GM21737 (cell line): ENCODE measurements around the gene SLC25A45.
"Not testable (repeated sequence)": the region's sequence is repeated elsewhere in the genome, so short reads cannot be mapped to it uniquely, and the experiment has no call there.

Experiments
- ATAC-seq: cut with Tn5 transposase; IDR thresholded peaks from one replicate; pipeline ENCODE4 v1.9.1; 2021; ENCODE audit warnings: mild to moderate bottlenecking, moderate library complexity; ENCODE audit not compliant: unreplicated experiment

Gene SLC25A45

DNA sequence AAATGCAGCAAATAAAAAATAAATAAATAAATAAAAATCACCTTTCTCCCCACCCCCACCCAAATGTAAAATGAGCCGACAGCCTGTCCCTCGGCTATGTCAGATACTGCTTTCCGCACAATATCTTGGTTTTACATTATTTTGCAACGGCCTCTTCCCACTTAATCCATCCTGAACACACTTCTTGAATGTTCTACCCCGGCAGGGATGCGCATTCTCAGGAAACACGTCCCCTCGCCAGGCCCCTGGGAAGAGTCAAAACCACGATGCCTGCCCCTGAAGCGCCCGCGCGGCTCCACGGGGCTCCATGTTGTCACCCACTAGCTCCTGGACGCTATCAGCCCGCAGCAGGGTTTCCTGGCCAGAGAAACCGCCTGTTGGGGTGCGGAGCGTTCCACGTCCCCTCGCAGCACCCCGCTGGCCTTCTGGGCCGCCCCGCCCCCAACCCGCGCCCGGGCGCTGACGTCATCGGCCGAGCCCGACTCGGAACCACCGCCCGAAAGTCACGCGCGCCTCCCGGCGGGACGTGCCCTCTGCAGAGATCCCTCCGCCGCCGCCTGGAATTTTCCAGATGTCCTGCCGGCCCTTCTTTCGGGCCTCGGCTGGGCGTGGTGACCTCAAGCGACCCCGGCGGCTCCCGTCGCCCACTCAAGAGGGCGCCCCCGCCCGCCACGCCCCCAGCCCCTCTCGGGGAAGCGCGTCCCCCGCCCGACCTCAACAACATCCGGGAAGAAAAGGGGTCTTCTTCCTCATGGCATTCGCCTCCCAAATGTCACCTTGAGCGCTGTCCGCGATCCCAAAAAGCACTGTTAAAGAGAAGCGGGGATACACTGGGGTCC is 39.6 kb upstream of the SLC25A45 start:
- peak; percentile 25 for ATAC-seq

DNA sequence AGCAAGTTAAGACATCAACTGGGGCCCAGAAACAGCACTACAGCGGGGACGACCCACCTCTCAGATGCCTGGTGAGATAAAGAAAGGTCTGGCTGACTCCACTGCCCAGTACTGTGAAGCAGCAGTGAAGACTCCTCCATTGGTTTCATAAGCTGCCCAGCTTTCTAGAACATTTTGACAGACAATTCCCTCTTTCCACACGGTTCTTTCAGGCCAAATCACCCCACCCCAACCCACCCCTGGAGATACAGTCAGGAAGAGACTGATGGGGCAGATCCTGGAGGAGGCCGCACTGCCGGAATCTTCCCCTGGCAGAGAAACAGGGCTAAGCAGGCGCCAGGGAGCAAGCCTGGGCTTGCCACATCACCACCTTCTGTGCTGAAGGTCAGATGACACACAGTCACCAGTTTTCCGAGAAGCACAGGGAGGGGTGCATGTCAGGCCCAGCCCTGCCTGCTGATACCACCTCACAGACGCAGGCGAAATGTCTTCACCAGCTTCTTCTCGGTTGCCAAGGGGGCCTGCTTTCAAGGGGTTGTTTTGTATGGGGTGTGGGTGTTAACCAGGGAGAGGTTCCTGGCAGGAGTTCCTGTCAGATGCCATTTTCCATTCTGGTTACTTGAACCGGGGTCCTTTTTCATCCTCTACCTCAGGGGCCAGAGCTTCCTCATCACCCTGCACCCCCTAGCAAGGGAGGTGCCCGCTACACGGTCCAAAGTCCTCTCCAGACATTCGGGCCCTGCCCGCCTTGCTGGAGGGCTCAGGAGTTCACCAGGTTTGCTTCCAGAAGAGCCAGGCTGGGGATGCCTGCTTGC is 38.7 kb upstream of the SLC25A45 start:
- ATAC-seq: no peak

DNA sequence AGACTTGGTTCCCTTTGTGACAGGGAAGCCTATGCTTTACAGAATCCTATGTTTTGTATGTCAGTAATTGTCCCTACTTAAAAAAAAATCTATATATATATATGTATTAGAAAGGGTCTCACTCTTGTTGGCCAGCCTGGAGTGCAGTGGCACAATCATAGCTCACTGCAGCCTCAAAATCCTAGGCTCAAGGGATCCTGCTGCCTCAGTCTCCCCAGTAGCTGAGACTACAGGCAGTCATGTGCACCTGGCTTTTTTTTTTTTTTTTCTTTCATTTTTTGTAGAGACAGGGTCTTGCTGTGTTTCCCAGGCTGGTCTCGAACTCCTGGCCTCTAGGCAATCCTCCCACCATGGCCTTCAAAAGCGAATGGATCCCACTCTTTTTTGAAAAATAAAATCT is 38.1 kb upstream of the SLC25A45 start:
- ATAC-seq: no peak

DNA sequence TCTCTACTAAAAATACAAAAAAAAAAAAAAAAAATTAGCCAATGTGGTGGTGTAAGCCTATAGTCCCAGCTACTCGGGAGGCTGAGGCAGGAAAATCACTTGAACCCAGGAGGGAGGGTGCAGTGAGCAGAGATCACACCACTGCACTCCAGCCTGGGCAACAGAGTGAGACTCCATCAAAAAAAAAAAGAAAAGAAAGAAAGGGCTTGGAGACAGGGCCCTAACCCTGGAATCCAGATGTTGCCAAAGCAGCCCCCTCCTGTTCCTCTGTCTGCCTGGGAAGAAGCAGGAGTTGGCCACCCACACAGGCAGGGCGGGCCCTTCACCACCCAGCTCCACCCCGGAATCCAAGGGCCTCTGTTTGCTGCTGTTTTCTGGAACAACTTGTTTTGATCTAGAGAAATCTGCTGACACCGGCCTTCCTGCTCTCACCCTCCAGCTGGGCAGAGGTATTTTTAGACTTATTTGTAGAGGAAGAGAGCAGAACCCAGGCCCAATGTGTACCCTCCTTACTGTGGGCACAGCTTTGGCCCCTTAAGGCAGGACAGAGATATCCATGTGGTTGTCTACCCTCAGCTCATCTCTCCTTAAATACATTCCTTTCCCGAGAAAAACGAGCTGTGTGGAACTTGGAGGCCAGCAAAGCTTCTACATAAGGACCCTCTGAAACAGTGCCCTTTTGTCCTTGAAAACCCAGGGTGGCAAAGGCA is 37.5 kb upstream of the SLC25A45 start:
- ATAC-seq: no peak

DNA sequence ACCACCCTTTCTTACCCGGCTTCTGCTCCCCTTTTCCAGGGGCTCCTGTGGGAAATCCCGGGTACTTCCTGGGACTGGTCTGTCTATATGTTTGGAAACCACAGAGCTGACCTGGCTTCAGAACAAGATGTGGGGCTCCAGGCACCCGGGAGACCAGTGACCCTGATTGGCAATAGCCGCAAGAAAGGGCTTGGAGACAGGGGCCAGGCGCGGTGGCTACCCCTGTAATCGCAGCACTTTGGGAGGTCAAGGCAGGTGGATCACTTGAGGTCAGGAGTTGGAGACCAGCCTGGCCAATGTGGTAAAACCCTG is 37.0 kb upstream of the SLC25A45 start:
- no peak for ATAC-seq

DNA sequence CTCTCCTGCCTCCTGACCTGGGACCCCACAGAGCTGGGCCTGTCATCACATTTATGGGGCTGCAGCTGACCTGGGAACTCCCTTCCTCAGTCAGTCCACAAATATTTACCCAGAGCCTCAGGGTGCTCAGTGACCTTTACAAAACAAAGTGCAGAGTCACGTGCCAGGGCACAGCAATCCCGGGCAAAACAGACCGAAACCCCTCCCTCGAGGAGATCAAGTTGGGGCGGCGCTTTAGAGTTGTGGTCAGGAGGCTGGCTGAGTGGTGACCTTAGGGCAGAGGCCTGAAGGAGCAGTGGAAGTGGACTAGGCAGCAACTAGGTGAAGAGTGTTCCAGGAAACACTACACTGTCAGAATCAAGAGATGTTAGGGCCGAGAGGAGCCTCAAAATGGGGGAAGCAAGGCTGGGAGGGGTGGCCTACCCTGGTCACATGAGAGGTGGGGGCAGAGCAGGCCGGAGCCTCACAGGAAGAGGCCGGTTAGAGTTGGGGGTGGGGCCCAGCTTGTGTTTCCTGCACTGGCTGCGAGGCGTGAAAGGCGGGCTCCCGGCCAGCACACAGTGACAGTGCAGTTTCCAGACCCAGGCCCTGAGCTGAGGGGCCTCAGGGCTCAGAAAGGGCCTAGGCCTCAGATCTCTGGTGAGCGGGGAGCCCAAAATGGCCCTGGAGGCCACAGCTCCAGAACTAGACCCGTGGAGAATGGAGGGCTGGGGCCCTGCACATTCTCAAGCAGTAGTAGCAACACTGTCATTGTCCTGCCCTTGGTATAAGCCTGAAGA is 36.4 kb upstream of the SLC25A45 start:
- peak; percentile 39 for ATAC-seq

DNA sequence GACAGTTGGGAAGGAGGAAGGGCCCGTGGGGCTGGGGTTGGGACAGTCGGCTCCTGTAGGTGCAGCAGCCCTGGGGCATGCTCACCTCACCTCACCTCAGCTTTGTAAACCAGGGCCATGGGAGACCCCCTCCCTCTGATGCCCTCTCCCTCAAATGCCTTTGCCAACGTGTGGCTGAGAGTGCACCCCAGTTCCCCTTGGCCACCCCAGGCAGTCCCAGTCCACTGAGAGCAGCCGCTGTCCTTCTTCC is 35.9 kb upstream of the SLC25A45 start:
- ATAC-seq: peak; percentile 1

DNA sequence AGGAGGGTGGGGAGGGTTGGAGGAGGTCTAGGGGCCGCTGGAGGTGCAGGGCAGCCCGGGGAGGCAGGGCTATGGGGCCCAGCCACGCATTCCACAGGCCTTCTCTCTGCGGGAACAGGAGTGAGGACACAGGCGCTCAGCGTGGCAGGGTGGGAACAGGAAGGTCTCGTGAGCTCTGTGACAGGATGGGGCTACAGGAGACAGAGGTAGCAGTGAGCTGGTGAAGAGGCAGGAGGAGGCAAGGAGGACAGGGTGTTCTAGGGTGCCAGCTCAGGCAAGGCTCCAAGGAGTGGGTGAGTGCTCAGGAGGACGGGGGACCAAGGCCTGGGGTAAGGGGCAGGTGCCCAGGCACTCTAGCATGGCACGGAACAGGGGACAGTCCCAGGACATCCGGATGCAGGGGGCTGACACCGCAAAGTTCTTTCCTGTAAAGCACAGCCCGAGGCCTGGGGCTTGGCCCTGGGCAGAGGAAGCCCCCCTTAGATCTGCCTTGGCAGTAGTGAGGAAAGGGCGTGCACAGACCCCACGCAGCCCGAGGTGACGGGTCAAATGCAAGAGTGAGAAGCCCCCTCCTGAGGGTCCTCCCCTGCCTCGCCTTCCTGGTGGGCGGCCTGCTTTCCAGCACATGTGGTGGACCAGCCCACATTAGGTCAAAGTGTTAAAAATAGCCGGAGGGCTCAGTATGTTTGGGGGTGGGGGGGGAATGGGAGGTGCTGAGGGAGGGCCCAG is 35.4 kb upstream of the SLC25A45 start:
- ATAC-seq: no peak

DNA sequence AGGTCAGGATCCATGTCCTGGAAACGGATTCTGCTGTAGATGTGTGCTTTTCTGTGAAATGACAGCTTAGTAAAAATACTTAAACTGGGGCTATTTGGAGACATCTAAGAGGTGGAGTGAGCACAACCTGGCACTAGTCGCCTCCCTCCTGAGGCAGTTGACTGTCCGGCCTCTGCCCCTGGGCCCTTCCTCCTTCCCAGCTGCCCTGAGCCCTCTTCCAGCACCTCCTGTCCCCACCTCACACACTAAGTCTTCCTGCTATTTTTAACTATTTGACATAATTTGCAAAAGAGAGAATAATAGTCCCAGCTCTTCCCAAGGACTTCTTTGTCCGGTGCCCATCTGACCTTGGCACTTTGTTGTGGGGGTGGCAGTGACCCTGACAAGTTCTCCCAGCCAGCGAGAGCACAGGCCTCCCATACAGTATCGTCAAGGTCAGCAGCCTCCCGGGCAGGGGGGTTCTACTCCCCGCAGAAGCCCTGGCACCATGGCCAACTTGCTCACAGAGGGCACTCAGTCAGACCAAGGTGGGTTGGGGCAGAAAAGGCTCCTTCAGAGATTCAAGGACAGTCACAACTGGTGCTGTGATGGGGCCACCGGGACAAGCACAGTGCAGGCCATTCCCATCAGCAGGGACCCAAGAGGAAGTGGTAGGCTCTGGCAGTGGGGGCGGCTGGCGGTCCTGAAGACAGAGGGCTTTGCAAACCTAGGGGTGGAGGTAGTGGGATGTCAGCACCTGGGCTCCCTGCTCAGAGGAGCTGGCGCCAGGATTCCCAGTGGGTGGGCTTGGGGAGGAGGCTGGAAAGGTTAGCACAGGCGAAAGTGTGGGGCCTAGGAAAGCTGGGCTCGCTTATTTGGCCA is 34.6 kb upstream of the SLC25A45 start:
- ATAC-seq: no peak

DNA sequence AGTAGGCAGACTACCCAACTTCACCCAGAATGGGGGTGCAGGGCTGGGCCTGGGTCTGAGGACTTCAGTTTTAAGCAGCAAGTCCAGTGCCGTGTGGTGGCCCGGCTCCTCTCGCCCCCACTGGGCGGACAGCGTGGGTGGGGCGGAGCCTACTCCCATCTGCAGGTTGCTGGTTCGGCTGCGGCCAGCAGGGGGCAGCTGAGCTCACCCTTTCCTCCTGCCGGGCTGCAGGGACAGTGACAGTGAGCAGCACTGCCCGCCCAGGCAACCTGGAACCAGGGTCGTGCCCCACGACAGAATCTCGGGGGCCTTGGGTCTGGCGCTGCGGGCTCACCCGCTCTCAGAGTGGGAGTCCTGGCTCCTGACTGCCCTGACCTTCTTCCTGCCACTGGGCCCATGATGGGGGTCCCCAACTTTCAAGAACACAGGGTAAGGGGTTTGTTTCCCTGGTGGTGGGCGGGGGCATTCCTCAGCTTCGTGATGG is 33.9 kb upstream of the SLC25A45 start:
- ATAC-seq: peak; percentile 31

DNA sequence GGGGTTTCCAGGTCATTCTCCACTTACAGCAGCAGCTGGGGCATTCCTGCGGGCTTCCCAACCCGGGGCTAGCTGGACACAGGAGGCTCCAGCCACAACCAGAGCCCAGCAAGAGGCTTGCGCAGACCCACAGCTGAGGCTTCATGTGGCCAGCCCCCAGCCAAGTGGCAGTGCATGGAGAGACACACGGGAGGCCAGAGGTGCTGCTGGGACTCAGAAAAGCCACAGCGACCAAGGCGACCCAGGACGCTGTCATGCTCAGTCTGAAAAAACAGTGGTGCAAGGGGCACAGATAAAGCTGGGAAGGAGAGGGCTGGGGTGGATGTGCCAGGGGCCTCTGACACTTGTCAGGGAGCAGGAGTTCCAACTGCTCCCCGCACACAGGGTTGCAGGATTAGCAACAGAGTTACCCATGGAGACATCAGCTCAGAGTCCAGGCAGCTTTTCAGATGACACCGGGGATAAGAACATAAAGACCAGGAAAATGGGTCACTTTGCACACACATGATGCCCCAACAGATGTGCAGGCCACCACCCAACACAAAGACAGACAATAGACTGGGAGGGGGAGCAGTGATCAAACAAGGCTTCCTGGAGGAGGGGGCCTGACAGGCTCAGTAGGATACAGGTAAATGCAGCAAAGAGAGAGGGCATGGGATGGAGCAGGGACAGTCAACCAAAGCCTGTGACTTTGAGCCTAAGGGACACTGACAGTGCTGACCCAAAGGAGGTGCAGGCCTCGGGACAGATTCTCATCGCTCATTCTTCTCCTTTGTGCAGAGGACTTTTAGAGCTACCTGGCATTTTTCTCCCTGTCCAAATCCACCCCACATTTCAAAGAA is 33.3 kb upstream of the SLC25A45 start:
- ATAC-seq: no peak

DNA sequence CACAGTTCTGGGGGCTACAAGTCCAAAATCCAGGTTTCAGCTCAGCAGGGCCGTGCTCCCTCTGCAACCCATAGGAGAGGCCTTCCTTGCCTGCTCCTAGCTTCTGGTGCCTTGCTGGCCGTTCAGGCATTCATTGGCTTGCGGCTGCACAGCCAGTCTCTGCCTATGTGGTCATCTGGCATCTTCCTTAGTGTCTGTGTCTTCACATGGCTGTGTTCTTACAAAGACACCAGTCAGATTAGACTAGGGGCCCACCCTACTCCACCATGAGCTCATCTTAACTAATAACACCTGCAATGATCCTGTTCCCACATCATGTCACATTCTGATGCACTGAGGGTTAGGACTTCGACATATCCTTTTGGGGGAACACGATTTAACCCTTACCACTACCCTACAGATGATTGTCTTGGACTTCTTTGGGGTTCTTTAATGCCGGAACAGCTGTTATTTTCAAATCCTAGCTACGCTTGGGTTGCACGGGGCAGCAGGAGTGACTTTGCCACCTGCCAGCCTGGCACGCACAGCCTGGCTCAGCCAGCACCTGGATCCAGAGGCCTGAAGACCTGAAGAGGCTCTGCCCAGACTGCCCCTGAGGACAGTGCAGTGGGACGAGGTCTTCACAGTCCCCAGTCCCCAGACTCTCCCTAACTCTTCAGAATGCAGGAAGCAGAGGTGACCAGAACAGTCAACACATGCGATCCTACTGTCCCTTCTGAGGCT is 32.5 kb upstream of the SLC25A45 start:
- ATAC-seq: no peak

DNA sequence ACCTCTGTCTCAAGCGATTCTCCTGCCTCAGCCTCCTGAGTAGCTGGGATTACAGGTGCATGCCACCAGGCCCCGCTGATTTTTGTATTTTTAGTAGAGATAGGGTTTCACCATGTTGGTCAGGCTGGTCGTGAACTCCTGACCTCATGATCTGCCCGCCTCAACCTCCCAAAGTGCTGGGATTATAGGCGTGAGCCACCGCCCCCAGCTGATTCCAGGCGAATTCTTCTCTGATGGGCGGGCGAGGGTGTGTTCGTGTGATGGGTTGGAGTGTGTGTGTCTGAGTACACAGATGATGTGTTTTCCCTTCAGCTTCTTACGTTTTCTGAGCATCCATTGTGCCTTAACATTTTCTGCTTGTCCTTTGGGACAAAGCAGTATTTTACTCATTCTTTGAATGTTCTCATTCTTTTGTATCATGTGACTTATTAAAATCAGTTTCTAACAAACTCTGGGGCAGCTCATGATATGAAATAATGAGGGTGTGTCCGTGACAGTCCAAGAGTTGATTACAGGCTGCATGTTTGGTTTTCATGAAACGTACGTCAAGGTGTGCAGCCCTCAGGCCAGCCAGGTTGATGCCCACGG is 30.7 kb upstream of the SLC25A45 start:
- not testable (repeated sequence) for ATAC-seq

DNA sequence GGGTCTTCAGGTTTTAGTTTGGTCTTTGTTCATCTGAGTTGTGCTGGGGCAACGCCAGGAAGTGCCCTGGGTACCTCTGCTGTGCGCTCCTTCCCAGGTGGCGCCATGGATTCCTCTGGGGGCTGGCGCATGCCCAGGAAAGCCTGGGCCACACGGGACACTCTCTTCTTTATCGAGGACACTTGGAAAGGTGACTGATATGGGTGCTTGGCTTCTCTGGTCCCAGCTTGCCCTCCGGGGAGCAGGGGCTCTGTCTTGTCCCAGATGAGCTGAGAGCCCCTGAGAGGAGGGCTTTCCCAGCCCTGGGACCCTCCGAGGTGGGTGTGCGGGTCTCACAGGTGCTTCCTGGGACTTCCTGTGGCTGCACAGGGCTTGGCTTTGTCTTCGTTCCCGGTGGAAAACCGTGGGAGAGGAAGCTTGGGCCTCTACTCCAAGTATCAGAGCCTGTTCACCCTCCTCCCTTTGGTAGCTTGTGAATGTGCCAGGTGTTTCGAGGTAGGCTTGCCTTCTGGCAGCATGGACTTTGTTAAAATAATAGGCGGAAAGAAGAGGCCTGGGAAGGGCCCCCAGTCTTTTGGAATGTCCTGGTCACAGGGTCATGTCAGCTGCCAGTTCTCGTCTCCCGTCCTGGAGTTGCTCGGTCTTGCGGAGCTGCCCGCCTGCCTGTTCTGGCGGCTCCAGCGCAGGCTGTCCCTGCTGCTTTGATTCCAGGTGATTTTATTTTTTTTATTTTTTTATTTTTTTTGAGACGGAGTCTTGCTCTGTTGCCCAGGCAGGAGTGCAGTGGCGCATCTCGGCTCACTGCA is 30.0 kb upstream of the SLC25A45 start:
- no peak for ATAC-seq

DNA sequence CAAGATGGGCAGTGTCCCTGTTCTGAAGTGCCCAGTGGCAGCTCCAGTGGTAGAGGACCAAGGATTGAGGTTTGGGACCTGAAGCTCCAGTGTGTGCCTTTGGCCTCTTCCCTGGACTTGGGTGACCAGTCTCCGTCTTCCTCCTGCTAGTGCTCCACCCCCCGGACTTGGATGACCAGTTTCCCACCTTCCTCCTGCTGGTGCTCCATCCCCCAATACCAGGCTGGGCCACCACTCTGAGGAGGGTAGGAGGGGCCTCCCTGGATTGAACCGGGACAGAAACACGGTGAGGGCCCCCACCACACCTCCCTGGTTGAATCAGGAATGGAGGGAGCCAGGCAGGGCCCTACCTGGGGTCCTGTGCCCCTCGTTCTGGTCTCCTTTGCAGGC is 29.2 kb upstream of the SLC25A45 start:
- no peak for ATAC-seq

DNA sequence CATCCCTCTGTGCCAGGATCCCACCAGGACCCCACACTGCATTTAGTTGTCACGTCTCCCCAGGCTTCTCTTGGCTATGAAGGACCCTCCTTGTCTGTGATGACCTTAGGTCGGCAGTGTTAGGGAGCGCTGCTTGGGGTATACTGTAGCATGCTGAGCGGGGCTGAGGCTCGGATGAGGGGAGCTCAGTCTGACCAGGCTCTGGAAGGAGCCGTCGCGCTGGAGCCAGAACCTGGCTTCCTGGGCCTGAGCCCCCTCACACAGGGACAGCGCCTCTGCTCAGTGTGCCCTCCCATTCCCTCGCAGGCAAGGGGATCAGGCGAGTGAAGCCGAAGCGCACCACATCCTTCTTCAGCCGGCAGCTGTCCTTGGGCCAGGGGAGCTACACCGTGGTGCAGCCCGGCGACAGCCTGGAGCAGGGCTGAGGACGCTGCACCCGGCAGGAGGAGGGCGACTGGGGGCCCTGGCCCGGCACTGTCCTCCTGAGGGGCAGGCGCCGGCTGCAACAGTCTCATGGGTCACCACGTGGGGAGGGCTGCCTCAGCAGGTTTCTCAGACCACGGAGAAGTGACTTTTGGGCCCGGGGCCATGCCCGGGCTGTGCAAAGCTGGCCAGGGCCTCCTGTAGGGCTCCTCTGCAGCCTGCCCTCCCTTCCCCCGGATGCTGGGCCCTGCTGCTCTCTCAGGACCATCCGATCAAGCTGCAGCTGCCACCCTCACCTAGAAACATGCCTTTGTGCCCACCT is 28.7 kb upstream of the SLC25A45 start:
- no peak for ATAC-seq
